GM12878 (cell line): ENCODE data around the gene ING4. TPM values are rescaled to one million over a fixed set of nuclear protein-coding genes. Genes with fewer than 3 reads are reported as not detected.
A peak's percentile ranks its signal among the peaks of the same experiment; 100 is the strongest.

Experiments
- CBX5 ChIP-seq: sonication (generic); IDR thresholded peaks from 2 replicates; pipeline ENCODE4 v1.6.1; 2016; ENCODE audit warnings: low read depth, moderate library complexity, mild to moderate bottlenecking, inconsistent platforms
- CREB1 ChIP-seq: IDR thresholded peaks from 2 replicates; pipeline ENCODE4 v1.6.1; 2012; ENCODE audit warnings: low read depth, mild to moderate bottlenecking, inconsistent platforms
- FOS ChIP-seq: IDR thresholded peaks from 3 replicates; pipeline ENCODE4 v1.6.1; 2011; ENCODE audit warnings: borderline replicate concordance; ENCODE audit not compliant: insufficient read length; ENCODE audit errors: extremely low read depth
- FOXM1 ChIP-seq: IDR thresholded peaks from 2 replicates; pipeline ENCODE4 v1.6.1; 2012; ENCODE audit warnings: low read depth, mild to moderate bottlenecking, inconsistent platforms, low read length, moderate library complexity
- HDGF ChIP-seq: fragments of 450-650 bp; IDR thresholded peaks from 2 replicates; pipeline ENCODE4 v1.6.1; 2016; ENCODE audit warnings: antibody characterized with exemption
- IRF4 ChIP-seq: IDR thresholded peaks from 2 replicates; pipeline ENCODE4 v1.6.1; 2011; ENCODE audit warnings: low read depth, low read length
- JUNB ChIP-seq: IDR thresholded peaks from 2 replicates; pipeline ENCODE4 v1.6.1; 2016; ENCODE audit warnings: antibody characterized with exemption, mild to moderate bottlenecking
- LARP7 ChIP-seq: fragments of 450-650 bp; IDR thresholded peaks from 2 replicates; pipeline ENCODE4 v1.6.1; 2017; ENCODE audit warnings: mild to moderate bottlenecking
- MEF2A ChIP-seq: IDR thresholded peaks from 2 replicates; pipeline ENCODE4 v1.6.1; 2011; ENCODE audit warnings: low read depth, mild to moderate bottlenecking, low read length, moderate library complexity; ENCODE audit not compliant: insufficient read depth
- PML ChIP-seq: IDR thresholded peaks from 2 replicates; pipeline ENCODE4 v1.6.1; 2012; ENCODE audit warnings: low read length, inconsistent platforms
- POLR2AphosphoS5 ChIP-seq: IDR thresholded peaks from 2 replicates; pipeline ENCODE4 v1.6.1; 2011; ENCODE audit warnings: mild to moderate bottlenecking, low read length, inconsistent platforms
- RB1 ChIP-seq: fragments of 450-650 bp; formaldehyde crosslinking; IDR thresholded peaks from 2 replicates; pipeline ENCODE4 v1.6.1; 2017; ENCODE audit warnings: mild to moderate bottlenecking, borderline replicate concordance
- RFX5 ChIP-seq: IDR thresholded peaks from 2 replicates; pipeline ENCODE4 v1.6.1; 2011; ENCODE audit warnings: low read depth, low read length, improper control_type of control experiment
- SREBF2 ChIP-seq: IDR thresholded peaks from 2 replicates; pipeline ENCODE4 v1.6.1; 2012; ENCODE audit warnings: mild to moderate bottlenecking, low read length
- TARDBP ChIP-seq: IDR thresholded peaks from 2 replicates; pipeline ENCODE4 v1.6.1; 2016; ENCODE audit warnings: borderline replicate concordance
- WRNIP1 ChIP-seq: IDR thresholded peaks from 2 replicates; pipeline ENCODE4 v1.6.1; 2011; ENCODE audit warnings: low read depth, low read length, improper control_type of control experiment, borderline replicate concordance
- YBX1 ChIP-seq: fragments of 450-650 bp; IDR thresholded peaks from 2 replicates; pipeline ENCODE4 v1.6.1; 2016; ENCODE audit warnings: antibody characterized with exemption
- ZNF274 ChIP-seq: IDR thresholded peaks from one replicate; pipeline ENCODE4 v1.8.0; 2011; ENCODE audit not compliant: insufficient read length, insufficient read depth
- polyA plus RNA-seq, 11 experiments: library from polyadenylated mRNA; depleted of rRNA in 4 of 11; unstranded in 6 of 11; stranded (reverse) in 5 of 11; fragments of >200 nt; fragmentation: Nextera tagmentation in 4 of 11; fragmentation: Illumina TruSeq in 1 of 11; extraction: Ambion mirVana in 4 of 11; extraction: Trizol in 1 of 11; gene quantifications; 1 replicate in 1 of 11; 2 replicates in 10 of 11; pipeline versions ENCODE4 v1.2.1 to v1.2.3, GENCODE V29; 2011 to 2016; ENCODE audit warnings: inconsistent platforms in 2 of 11, missing spikeins in 2 of 11, low read depth in 1 of 11
- total RNA-seq, 4 experiments: library from RNA; depleted of rRNA in 3 of 4; stranded (reverse); fragments of >200 nt in 3 of 4; fragmentation: Illumina TruSeq in 1 of 4; extraction: Trizol in 1 of 4; gene quantifications; 2 replicates each; pipeline versions ENCODE4 v1.2.1 to v1.2.3, GENCODE V29; 2013 to 2021
- TF ChIP-seq, protein P1 (sequence below): fragments of 450-650 bp; formaldehyde crosslinking; IDR thresholded peaks from 2 replicates; pipeline ENCODE4 v1.4.0; 2022; ENCODE audit warnings: mild to moderate bottlenecking, moderate library complexity
- TF ChIP-seq, protein P2 (sequence below): fragments of 450-650 bp; IDR thresholded peaks from 2 replicates; pipeline ENCODE4 v1.6.1; 2017; ENCODE audit warnings: mild to moderate bottlenecking, moderate library complexity
- TF ChIP-seq, protein P3 (sequence below): fragments of 450-650 bp; IDR thresholded peaks from 2 replicates; pipeline ENCODE4 v1.6.1; 2016; ENCODE audit warnings: mild to moderate bottlenecking

Gene ING4
- total and polyA plus RNA-seq, 10 of the 15 experiments (the other 5 are each of a cell fraction or from before 2014, with no cell fraction given): 7.2 to 53.9 (median 21.8) TPM

DNA sequence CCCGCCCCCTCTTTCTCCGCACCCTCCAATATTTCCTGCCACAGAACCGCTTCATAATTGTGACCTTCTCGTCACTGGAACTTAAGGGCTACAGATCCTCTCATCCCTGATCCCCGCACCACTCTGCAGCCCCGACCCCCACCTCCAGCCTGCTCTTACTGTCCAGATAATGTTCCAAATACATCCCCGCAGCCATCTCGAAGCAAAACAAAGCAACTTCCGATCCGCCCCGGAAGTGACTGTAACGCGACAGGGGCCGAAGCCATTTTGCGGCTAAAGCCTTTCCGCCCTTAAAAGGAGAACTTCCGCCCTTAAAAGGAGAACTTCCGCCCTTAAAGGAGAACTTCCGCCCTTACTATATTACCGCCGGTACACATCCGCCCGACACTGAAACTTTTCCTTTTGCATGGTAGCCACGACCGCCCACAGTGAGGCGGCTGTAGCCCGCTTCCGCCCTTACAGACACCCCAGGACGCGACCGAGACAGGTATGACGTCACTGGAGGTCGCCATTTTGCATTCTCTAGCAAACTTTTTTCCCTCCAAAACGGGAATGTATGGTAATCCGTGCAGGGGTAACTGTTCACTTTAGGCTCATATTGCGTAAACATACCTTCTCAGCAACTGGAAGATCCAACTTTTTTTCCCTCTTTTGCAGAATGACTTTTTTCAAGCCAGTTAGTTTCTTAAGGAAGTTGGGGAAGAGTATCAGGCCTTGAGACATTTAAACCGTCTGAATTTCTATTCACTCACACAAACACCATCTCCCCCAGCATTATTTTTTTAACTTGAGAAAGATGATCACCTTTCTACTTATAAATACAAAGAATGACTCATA is at the start of gene ING4 (continued):
- TF ChIP-seq POLR2AphosphoS5: peak; percentile 60; the same call in 1 of the 2 replicates
- 0 out of 2 replicates have a peak, but pooled peaks have one; percentile 48 for TF ChIP-seq RFX5
- TF ChIP-seq JUNB: no peak
- TF ChIP-seq CREB1: peak; percentile 100
- TF ChIP-seq RB1: peak; percentile 99; the same call in 1 of the 2 replicates
- TF ChIP-seq, protein P1, sequence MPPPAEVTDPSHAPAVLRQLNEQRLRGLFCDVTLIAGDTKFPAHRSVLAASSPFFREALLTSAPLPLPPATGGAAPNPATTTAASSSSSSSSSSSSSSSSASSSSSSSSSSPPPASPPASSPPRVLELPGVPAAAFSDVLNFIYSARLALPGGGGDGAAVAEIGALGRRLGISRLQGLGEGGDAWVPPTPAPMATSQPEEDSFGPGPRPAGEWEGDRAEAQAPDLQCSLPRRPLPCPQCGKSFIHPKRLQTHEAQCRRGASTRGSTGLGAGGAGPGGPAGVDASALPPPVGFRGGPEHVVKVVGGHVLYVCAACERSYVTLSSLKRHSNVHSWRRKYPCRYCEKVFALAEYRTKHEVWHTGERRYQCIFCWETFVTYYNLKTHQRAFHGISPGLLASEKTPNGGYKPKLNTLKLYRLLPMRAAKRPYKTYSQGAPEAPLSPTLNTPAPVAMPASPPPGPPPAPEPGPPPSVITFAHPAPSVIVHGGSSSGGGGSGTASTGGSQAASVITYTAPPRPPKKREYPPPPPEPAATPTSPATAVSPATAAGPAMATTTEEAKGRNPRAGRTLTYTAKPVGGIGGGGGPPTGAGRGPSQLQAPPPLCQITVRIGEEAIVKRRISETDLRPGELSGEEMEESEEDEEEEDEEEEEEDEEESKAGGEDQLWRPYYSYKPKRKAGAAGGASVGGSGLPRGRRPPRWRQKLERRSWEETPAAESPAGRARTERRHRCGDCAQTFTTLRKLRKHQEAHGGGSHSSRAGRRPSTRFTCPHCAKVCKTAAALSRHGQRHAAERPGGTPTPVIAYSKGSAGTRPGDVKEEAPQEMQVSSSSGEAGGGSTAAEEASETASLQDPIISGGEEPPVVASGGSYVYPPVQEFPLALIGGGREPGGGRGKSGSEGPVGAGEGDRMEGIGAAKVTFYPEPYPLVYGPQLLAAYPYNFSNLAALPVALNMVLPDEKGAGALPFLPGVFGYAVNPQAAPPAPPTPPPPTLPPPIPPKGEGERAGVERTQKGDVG (CRISPR knock-in tag): peak; percentile 83
- TF ChIP-seq IRF4: peak; percentile 58; the same call in 1 of the 2 replicates
- TF ChIP-seq, protein P2, sequence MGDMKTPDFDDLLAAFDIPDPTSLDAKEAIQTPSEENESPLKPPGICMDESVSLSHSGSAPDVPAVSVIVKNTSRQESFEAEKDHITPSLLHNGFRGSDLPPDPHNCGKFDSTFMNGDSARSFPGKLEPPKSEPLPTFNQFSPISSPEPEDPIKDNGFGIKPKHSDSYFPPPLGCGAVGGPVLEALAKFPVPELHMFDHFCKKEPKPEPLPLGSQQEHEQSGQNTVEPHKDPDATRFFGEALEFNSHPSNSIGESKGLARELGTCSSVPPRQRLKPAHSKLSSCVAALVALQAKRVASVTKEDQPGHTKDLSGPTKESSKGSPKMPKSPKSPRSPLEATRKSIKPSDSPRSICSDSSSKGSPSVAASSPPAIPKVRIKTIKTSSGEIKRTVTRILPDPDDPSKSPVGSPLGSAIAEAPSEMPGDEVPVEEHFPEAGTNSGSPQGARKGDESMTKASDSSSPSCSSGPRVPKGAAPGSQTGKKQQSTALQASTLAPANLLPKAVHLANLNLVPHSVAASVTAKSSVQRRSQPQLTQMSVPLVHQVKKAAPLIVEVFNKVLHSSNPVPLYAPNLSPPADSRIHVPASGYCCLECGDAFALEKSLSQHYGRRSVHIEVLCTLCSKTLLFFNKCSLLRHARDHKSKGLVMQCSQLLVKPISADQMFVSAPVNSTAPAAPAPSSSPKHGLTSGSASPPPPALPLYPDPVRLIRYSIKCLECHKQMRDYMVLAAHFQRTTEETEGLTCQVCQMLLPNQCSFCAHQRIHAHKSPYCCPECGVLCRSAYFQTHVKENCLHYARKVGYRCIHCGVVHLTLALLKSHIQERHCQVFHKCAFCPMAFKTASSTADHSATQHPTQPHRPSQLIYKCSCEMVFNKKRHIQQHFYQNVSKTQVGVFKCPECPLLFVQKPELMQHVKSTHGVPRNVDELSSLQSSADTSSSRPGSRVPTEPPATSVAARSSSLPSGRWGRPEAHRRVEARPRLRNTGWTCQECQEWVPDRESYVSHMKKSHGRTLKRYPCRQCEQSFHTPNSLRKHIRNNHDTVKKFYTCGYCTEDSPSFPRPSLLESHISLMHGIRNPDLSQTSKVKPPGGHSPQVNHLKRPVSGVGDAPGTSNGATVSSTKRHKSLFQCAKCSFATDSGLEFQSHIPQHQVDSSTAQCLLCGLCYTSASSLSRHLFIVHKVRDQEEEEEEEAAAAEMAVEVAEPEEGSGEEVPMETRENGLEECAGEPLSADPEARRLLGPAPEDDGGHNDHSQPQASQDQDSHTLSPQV: peak; percentile 95
- no peak for TF ChIP-seq FOXM1
- TF ChIP-seq CBX5: peak; percentile 88; the same call in 1 of the 2 replicates
- TF ChIP-seq FOS: no peak
- TF ChIP-seq, protein P3, sequence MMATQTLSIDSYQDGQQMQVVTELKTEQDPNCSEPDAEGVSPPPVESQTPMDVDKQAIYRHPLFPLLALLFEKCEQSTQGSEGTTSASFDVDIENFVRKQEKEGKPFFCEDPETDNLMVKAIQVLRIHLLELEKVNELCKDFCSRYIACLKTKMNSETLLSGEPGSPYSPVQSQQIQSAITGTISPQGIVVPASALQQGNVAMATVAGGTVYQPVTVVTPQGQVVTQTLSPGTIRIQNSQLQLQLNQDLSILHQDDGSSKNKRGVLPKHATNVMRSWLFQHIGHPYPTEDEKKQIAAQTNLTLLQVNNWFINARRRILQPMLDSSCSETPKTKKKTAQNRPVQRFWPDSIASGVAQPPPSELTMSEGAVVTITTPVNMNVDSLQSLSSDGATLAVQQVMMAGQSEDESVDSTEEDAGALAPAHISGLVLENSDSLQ: peak; percentile 87
- 0 out of 2 replicates have a peak, but pooled peaks have one; percentile 75 for TF ChIP-seq PML
- peak; percentile 94 for TF ChIP-seq TARDBP
- TF ChIP-seq HDGF: peak; percentile 28; the same call in 1 of the 2 replicates
- TF ChIP-seq WRNIP1: 0 out of 2 replicates have a peak, but pooled peaks have one; percentile 34
- 0 out of 2 replicates have a peak, but pooled peaks have one; percentile 49 for TF ChIP-seq MEF2A
- no peak for TF ChIP-seq YBX1
- TF ChIP-seq SREBF2: 0 out of 2 replicates have a peak, but pooled peaks have one; percentile 52
- TF ChIP-seq LARP7: 0 out of 2 replicates have a peak, but pooled peaks have one; percentile 27
- no peak for TF ChIP-seq ZNF274
